ENCODE results near the gene CCDC178.

Gene CCDC178

DNA sequence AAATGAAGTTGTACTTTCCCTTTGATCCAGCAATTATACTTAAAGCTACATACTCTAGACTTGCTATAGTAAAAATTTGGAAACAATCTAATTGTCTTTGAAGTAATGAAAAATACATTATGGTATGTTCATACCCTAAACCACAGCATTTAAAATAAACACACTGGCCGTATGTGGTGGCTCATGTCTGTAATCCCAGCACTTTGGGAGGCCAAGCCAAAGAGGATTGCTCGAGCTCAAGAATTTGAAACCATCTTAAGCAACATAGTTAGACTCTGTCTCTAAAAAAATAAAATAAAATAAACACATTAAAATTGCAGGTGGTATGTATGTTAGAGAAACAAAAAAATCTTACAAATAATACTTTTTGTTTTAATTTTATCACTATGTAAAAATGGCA, 459.6 kb downstream of the CCDC178 start:
- no peak for DNase-seq (ENCODE audit: extremely low read depth, low read depth)
- TF ChIP-seq, protein P1, sequence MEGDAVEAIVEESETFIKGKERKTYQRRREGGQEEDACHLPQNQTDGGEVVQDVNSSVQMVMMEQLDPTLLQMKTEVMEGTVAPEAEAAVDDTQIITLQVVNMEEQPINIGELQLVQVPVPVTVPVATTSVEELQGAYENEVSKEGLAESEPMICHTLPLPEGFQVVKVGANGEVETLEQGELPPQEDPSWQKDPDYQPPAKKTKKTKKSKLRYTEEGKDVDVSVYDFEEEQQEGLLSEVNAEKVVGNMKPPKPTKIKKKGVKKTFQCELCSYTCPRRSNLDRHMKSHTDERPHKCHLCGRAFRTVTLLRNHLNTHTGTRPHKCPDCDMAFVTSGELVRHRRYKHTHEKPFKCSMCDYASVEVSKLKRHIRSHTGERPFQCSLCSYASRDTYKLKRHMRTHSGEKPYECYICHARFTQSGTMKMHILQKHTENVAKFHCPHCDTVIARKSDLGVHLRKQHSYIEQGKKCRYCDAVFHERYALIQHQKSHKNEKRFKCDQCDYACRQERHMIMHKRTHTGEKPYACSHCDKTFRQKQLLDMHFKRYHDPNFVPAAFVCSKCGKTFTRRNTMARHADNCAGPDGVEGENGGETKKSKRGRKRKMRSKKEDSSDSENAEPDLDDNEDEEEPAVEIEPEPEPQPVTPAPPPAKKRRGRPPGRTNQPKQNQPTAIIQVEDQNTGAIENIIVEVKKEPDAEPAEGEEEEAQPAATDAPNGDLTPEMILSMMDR (IDR thresholded peaks at IDR 0.05; ENCODE audit: low read depth, low read length) = no peak

DNA sequence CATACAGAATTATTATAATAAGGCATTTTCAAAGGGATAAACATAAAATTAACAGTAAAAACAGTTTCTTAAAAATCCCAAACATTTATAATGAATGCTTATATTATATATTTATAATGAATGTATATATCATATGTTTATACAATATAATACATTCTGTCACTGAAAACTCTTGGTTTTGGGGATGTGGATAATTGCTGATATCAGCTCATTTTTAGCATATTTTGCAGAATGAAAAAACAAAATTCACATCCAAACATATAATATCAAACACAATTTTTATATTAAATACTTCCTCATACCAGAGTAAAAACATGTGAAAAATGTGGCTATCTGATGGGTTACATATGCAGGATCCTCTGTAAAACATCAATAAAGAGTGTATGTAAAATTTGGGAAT, 465.0 kb downstream of the CCDC178 start:
- TF ChIP-seq, protein P1 (IDR thresholded peaks at IDR 0.05; ENCODE audit: low read depth, low read length) = no peak
- no peak for DNase-seq (ENCODE audit: extremely low read depth, low read depth)

DNA sequence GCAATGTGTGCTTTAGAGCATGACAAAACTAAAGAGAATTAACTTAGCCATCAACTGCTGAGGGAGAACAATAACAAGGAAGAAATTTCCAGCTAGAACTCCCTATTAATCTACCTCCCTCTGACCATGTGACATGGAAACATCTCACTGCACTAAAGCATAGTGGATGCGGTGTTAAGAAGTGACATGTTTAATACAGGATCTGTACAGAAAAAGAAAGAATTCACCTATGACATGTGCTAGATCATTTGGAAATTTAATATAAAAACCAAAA, 465.4 kb downstream of the CCDC178 start:
- DNase-seq (ENCODE audit: extremely low read depth, low read depth) = no peak
- TF ChIP-seq, protein P1 (IDR thresholded peaks at IDR 0.05; ENCODE audit: low read depth, low read length) = no peak

DNA sequence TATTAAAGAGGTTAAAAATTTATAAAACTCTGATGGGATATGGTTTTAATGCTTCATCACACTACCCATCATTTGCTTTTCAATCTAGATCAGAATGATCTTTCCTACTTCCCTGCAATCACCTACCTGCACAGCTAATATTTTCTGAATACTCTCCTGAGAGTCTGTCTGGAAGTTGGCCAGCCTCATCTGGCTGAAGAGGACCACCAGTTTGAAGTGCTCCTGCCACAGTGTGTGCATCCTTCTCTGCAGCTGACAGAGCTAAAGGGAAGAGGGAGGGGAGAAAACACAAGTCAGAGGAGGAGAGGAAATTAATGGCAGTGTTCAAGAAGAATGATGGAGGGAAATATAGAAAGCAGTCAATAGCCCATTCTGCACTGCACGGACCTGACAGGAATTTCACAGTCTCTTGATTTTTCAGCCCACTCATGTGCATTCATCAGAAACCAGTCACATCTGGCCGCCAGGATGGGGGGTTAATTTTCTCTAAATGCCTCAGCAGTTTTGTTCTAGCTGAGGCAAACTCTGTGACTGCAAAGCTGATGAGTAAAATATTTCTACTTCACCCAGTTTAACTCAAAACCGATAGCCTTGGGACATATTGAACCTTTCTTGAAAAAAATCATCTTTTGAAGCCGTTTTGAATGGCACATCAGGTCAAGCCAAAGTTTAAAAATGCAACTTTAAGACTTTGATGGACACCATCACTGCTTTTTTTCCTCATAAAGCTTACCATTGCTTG, 465.9 kb downstream of the CCDC178 start:
- TF ChIP-seq, protein P1 (IDR thresholded peaks at IDR 0.05; ENCODE audit: low read depth, low read length) = no peak
- no peak for DNase-seq (ENCODE audit: extremely low read depth, low read depth)

DNA sequence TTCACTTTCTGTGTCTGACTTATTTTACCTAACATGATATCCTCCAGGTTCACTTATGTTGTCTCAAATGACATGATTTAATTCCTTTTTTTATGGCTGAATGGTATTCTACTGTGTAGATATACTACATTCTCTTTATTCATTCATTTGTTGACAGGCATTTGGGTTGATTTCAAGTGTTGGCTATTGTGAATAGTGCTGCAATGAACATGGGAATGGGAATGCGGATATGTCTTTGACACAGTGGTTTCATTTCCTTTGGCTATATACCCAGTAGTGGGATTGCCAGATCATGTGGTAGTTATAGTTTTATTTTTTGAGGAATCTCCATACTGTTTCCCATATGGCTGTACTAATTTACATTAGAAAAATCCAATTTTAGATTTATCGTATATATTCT, 472.3 kb downstream of the CCDC178 start:
- TF ChIP-seq, protein P1 (IDR thresholded peaks at IDR 0.05; ENCODE audit: low read depth, low read length) = no peak
- DNase-seq (ENCODE audit: extremely low read depth, low read depth) = no peak

DNA sequence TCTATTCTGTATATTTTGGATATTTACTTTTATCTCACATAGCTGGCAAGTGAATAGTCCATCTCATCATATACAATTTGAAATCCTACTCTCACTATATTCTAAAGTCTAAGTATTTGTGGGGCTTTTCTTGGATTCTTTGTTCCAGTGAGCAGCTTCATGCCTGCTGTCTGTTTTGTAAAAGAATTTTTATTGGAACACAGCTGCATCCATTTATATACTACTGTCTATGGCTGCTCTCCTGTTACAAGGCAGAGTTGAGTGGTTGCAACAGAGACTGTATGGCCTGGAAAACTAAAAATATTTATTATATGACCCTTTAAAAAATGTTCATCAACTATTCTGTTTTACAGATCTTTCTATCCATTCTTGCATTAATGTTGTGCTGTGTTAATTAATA, 474.4 kb downstream of the CCDC178 start:
- DNase-seq (ENCODE audit: extremely low read depth, low read depth) = no peak
- TF ChIP-seq, protein P1 (IDR thresholded peaks at IDR 0.05; ENCODE audit: low read depth, low read length) = no peak

DNA sequence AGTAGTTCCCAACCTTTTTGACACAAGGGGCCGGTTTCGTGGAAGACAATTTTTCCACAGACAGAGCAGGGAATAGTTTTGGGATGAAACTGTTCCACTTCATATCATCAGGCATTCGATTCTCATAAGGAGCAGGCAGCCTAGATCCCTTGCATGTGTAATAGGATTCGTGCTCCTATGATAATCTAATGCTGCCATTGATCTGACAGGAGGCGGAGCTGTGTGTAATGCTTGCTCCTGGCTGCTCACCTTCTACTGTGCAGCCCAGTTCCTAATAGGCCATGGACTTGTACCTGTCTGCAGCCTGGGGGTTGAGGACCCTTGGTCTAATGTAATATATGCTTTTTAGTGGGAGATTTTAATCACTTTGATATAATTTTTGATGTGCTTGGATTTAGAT, 479.0 kb downstream of the CCDC178 start:
- TF ChIP-seq, protein P1 (IDR thresholded peaks at IDR 0.05; ENCODE audit: low read depth, low read length) = no peak
- DNase-seq (ENCODE audit: extremely low read depth, low read depth) = no peak
